ENCODE results near the gene ERLEC1. TPM values are rescaled to one million over a fixed set of nuclear protein-coding genes. Genes with fewer than 3 reads are reported as not detected.

Gene ERLEC1
- total and polyA plus RNA-seq, 2 of the 4 experiments (the other 2 are of a cell fraction): 40.3 to 53.4 TPM

DNA sequence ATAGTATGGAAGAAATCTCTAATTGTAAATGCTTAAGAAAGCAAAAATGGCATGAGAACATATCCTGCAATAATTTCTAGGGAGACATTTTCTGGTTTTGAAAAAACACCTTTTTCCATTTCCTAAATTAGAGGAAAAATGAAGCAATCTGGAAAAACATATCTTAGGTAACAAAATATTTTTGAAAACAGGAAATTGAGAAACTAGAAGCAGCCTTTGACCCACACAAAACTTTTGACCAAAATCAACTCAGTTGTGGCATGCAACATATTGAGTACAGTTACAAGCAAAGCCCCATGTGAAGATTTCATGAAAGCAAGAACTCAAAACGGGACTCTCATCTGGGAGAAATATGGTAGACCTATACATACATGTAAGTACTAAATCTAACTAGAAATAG lies 47.8 kb upstream of the ERLEC1 start:
- CTCF ChIA-PET: no interaction called here
- no peak overlapping the region for H3K56ac ChIP-seq (ENCODE audit: extremely low read depth, insufficient read depth, low read length)
- H3K9ac ChIP-seq (ENCODE audit: low read depth, low read length): no peak overlapping the region
- POLR2A ChIA-PET (ENCODE audit: unreplicated experiment): no interaction called here
- no peak overlapping the region for H3K23ac ChIP-seq (ENCODE audit: low read depth, low read length)
- H3K27me3 ChIP-seq (ENCODE audit: control insufficient read depth, insufficient read depth, low read length): no peaks in the 10 kb centered on the region
- H2BK5ac ChIP-seq (ENCODE audit: low read depth, low read length, poor library complexity, severe bottlenecking): no peak overlapping the region
- no peak overlapping the region for H4K5ac ChIP-seq (ENCODE audit: low read depth, low read length)
- 0 out of 2 replicates have a peak, but pooled peaks cover 3% of the 10 kb centered on the region for H3K9me1 ChIP-seq (ENCODE audit: insufficient read depth, low read length)
- no peak overlapping the region for H2BK120ac ChIP-seq (ENCODE audit: low read depth, low read length)
- in situ Hi-C loops (cut with MboI; ENCODE audit: low sequenced_read_pairs) (no loop called here), intact Hi-C loops (cut with micrococcal nuclease) (no loop called here), dilution Hi-C loops (cut with HindIII; ENCODE audit: low sequenced_read_pairs, unreplicated experiment) (no loop called here)
- H4K8ac ChIP-seq (ENCODE audit: low read depth in 2 of 2, low read length in 2 of 2): no peak overlapping the region
- BruUV-seq (replicated peaks): no TSS peak
- H3K79me1 ChIP-seq (ENCODE audit: low read depth in 1 of 2, low read length in 2 of 2): peaks cover 0 to 23% of the 10 kb centered on the region in 2 experiments; a peak in 3 of 4 replicates
- peaks cover 5% of the 10 kb centered on the region for H3K9me3 ChIP-seq (ENCODE audit: control insufficient read depth, insufficient read depth, low read length)
- peaks cover 5% of the 10 kb centered on the region for H3K36me3 ChIP-seq (ENCODE audit: control insufficient read depth, insufficient read depth, low read length)
- no peak overlapping the region for H2BK20ac ChIP-seq (ENCODE audit: low read depth, low read length)
- no peak overlapping the region for H3K14ac ChIP-seq (replicated peaks; ENCODE audit: low read depth, low read length)
- no peak overlapping the region for H4K91ac ChIP-seq (ENCODE audit: insufficient read depth, low read depth, low read length)
- H3K4me1 ChIP-seq (ENCODE audit: control insufficient read depth, insufficient read depth, low read length): peaks cover 4% of the 10 kb centered on the region
- DNase-seq: no peak
- H3K27ac ChIP-seq (ENCODE audit: insufficient read depth, low read length): no peak overlapping the region
- H3K4me2 ChIP-seq (ENCODE audit: low read depth, low read length): no peak overlapping the region
- no peak for ATAC-seq (ENCODE audit: low read depth)
- no peaks in the 10 kb centered on the region for H4K20me1 ChIP-seq (ENCODE audit: insufficient read depth, low read length)
- no peak overlapping the region for H3K4ac ChIP-seq (ENCODE audit: low read depth, low read length)
- WGBS, 2 experiments (ENCODE audit: extremely low coverage in 2 of 2, insufficient read length in 1 of 2): no CpG with 5 or more reads among the region's 1 CpG
- no peak overlapping the region for H3K4me3 ChIP-seq (ENCODE audit: insufficient read depth, low read depth, low read length)
- no peak overlapping the region for H2AK9ac ChIP-seq (replicated peaks; ENCODE audit: low read depth, low read length, poor library complexity)
- H3K18ac ChIP-seq (ENCODE audit: low read depth, low read length): no peak overlapping the region
- TF ChIP-seq POLR2A (IDR thresholded peaks at IDR 0.05; ENCODE audit: low read depth, low read length) (no peak), RCOR1 (IDR thresholded peaks at IDR 0.05; ENCODE audit: insufficient replicate concordance, low read length) (no peak), MXI1 (IDR thresholded peaks at IDR 0.05; ENCODE audit: borderline replicate concordance, low read depth, low read length) (no peak), RFX5 (IDR thresholded peaks at IDR 0.05; ENCODE audit: low read depth, low read length) (no peak), CHD1 (IDR thresholded peaks at IDR 0.05; ENCODE audit: low read depth, low read length) (no peak), MAFK (IDR thresholded peaks at IDR 0.05; ENCODE audit: low read depth, low read length) (no peak), MAZ (IDR thresholded peaks at IDR 0.05; ENCODE audit: borderline replicate concordance, low read depth, low read length) (no peak), BHLHE40 (IDR thresholded peaks at IDR 0.05; ENCODE audit: low read depth, low read length) (no peak)
- no peak overlapping the region for H2BK15ac ChIP-seq (ENCODE audit: low read depth, low read length)
- H2AFZ ChIP-seq (replicated peaks; ENCODE audit: low read length, poor library complexity): no peak overlapping the region
- H2AK5ac ChIP-seq (ENCODE audit: low read depth, low read length): no peak overlapping the region
